Smooth muscle cell (in vitro differentiated cells): Measurements from ENCODE around the gene ARHGAP6. TPM values are rescaled to one million over a fixed set of nuclear protein-coding genes. Genes with fewer than 3 reads are reported as not detected.

Experiments used
- DNase-seq: peaks from one replicate; lab custom pipeline; 2025; ENCODE audit not compliant: unreplicated experiment; lab: John Stamatoyannopoulos, UW
- H2AFZ ChIP-seq: fragments of 200-600 bp; sonication (generic); 2 replicates; pipeline ENCODE4 v1.6.0; 2016; ENCODE audit warnings: antibody characterized with exemption, low read depth, mild to moderate bottlenecking
- H3F3A ChIP-seq: fragments of 200-600 bp; sonication (generic); 2 replicates; pipeline ENCODE4 v1.6.0; 2017; ENCODE audit warnings: antibody characterized with exemption, low read depth
- H3K27ac ChIP-seq: fragments of 200-600 bp; sonication (generic); 2 replicates; pipeline ENCODE4 v1.5.1; 2016; ENCODE audit warnings: low read depth, mild to moderate bottlenecking
- H3K27me3 ChIP-seq: fragments of 200-600 bp; sonication (generic); 2 replicates; pipeline ENCODE4 v1.6.1; 2016; ENCODE audit warnings: low read depth, mild to moderate bottlenecking
- H3K36me3 ChIP-seq: fragments of 200-600 bp; sonication (generic); 2 replicates; pipeline ENCODE4 v1.5.1; 2016; ENCODE audit warnings: low read depth
- H3K4me1 ChIP-seq: fragments of 200-600 bp; sonication (generic); 2 replicates; pipeline ENCODE4 v1.5.1; 2016; ENCODE audit warnings: low read depth
- H3K4me2 ChIP-seq: fragments of 200-600 bp; sonication (generic); 2 replicates; pipeline ENCODE4 v1.6.0; 2016; ENCODE audit warnings: mild to moderate bottlenecking
- H3K4me3 ChIP-seq: fragments of 200-600 bp; sonication (generic); 2 replicates; pipeline ENCODE4 v1.5.1; 2016; ENCODE audit warnings: mild to moderate bottlenecking
- H3K79me2 ChIP-seq: fragments of 200-600 bp; sonication (generic); 2 replicates; pipeline ENCODE4 v1.6.0; 2016; ENCODE audit warnings: low read depth, mild to moderate bottlenecking
- H3K9ac ChIP-seq: fragments of 200-600 bp; sonication (generic); 2 replicates; pipeline ENCODE4 v1.6.0; 2016; ENCODE audit warnings: low read depth
- H3K9me3 ChIP-seq: fragments of 200-600 bp; sonication (generic); replicated peaks from 2 replicates; pipeline ENCODE4 v1.5.1; 2016; ENCODE audit warnings: low read depth
- H4K20me1 ChIP-seq: fragments of 200-600 bp; sonication (generic); 2 replicates; pipeline ENCODE4 v1.6.0; 2016; ENCODE audit warnings: low read depth
- WGBS: methylation state at CpG from one replicate; pipeline ENCODE4 v1.1.7; 2016; ENCODE audit warnings: low lambda C conversion rate; 5-methylcytosine and 5-hydroxymethylcytosine counted together
- polyA plus RNA-seq: library from polyadenylated mRNA; unstranded; fragments of >200 nt; fragmentation: Nextera tagmentation; extraction: Ambion mirVana; gene quantifications from 2 replicates; pipeline ENCODE4 v1.2.1, GENCODE V29; 2016
- total RNA-seq: library from RNA; depleted of rRNA; stranded (reverse); fragments of >200 nt; gene quantifications from 2 replicates; pipeline ENCODE4 v1.2.3, GENCODE V29; 2014
- TF ChIP-seq, protein P1 (sequence below): fragments of 200-600 bp; sonication (generic); IDR thresholded peaks from 2 replicates; pipeline ENCODE4 v1.5.1; 2017; ENCODE audit warnings: borderline replicate concordance, mild to moderate bottlenecking, antibody characterized with exemption; ENCODE audit not compliant: insufficient read depth, poor library complexity, severe bottlenecking

The ARHGAP6 gene
- total and polyA plus RNA-seq, 2 experiments from 2014 or later = 0.55 to 0.90 TPM

DNA sequence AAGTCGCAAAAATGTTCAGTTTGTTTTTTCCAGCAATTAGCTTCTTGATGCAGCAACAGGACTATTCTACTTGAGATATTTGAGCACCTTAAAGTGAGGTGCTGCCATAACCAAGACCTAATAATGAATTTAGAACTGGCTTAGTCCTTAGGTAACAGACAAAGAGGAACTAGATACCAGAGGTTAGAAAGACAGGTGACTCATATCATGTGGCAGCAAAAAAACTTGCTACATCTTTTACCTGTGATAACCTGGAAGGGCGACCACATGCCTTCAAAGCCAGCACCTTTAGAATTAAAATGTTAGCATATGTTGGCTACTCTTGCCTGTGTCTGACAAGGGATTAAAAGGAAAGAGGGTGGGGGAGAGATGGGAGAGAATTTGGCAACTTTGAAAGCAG, 90.4 kb downstream of the ARHGAP6 start:
- TF ChIP-seq, protein P1, sequence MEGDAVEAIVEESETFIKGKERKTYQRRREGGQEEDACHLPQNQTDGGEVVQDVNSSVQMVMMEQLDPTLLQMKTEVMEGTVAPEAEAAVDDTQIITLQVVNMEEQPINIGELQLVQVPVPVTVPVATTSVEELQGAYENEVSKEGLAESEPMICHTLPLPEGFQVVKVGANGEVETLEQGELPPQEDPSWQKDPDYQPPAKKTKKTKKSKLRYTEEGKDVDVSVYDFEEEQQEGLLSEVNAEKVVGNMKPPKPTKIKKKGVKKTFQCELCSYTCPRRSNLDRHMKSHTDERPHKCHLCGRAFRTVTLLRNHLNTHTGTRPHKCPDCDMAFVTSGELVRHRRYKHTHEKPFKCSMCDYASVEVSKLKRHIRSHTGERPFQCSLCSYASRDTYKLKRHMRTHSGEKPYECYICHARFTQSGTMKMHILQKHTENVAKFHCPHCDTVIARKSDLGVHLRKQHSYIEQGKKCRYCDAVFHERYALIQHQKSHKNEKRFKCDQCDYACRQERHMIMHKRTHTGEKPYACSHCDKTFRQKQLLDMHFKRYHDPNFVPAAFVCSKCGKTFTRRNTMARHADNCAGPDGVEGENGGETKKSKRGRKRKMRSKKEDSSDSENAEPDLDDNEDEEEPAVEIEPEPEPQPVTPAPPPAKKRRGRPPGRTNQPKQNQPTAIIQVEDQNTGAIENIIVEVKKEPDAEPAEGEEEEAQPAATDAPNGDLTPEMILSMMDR = no peak
- no peak overlapping the region for H3K27ac ChIP-seq
- no peaks in the 10 kb centered on the region for H3K79me2 ChIP-seq
- no peak overlapping the region for H2AFZ ChIP-seq
- no peaks in the 10 kb centered on the region for H3K4me1 ChIP-seq
- H3K4me2 ChIP-seq = no peak overlapping the region
- peaks cover 3% of the 10 kb centered on the region for H3K9me3 ChIP-seq
- H4K20me1 ChIP-seq = no peaks in the 10 kb centered on the region
- no peaks in the 10 kb centered on the region for H3K36me3 ChIP-seq
- H3K4me3 ChIP-seq = no peak overlapping the region
- H3K9ac ChIP-seq = no peak overlapping the region
- H3K27me3 ChIP-seq = no peaks in the 10 kb centered on the region
- DNase-seq = no peak
- 66% methylated on average over 2 of the region's 2 CpGs for WGBS
- H3F3A ChIP-seq = no peaks in the 10 kb centered on the region

DNA sequence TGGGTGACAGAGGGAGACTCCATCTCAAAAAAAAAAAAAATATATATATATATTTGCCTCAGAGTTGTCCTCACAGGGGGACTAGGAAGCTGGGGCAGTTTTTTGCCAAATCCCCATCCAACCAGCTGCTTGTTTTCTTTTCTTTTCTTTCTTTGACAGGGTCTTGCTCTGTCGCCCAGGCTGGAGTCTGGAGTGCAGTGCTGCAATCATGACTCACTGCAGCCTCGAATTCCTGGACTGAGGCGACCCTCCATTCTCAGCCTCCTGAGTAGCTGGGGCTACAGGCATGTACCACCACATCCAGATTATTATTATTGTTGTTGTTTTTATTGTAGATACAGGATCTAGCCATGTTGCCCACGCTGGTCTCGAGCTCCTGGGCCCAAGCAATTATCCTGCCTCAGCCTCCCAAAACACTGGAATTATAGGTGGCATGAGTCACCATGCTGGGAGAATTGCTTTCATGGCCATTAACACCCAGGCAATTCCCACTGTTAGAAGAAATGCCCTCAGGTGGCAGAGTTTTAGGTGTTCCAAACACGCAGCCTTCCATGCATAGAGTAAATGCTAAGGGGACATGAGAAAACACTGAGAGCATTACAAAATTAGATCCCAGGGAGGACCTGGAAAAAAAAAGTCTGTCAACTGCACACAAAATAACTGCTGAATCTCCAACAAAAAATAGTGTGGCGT, 98.0 kb downstream of the ARHGAP6 start:
- no peaks in the 10 kb centered on the region for H3K27me3 ChIP-seq
- TF ChIP-seq, protein P1 = no peak
- H4K20me1 ChIP-seq = no peaks in the 10 kb centered on the region
- WGBS = 62% methylated on average over 7 of the region's 7 CpGs
- H3K27ac ChIP-seq = no peak overlapping the region
- H2AFZ ChIP-seq = no peak overlapping the region
- H3K9me3 ChIP-seq = no peaks in the 10 kb centered on the region
- H3K4me2 ChIP-seq = no peak overlapping the region
- no peak overlapping the region for H3K9ac ChIP-seq
- no peak overlapping the region for H3K4me3 ChIP-seq
- H3F3A ChIP-seq = no peaks in the 10 kb centered on the region
- no peaks in the 10 kb centered on the region for H3K4me1 ChIP-seq
- no peaks in the 10 kb centered on the region for H3K36me3 ChIP-seq
- H3K79me2 ChIP-seq = no peaks in the 10 kb centered on the region
- DNase-seq = no peak

DNA sequence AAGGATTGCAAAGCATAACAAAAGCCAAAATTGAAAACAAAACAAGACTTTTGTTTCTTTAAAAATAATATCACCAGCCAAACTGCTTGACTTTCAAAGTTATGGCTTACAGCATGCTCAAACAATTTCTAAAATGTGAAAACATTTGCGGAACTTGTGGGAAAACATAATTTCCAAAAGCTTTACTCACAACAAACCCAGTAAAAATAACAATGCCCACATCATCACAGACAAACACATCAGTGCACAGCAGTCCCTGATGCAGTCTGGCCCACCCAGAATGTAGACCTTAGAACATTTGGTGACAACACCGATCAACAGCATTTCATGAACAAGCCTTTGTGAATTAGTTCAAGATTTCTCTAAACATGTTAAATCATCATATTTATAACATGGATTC, 98.9 kb downstream of the ARHGAP6 start:
- Histone ChIP-seq H3K4me2 (no peak overlapping the region), H4K20me1 (no peaks in the 10 kb centered on the region), H2AFZ (no peak overlapping the region), H3K4me3 (no peak overlapping the region), H3K9me3 (no peaks in the 10 kb centered on the region), H3K27me3 (no peaks in the 10 kb centered on the region), H3K27ac (no peak overlapping the region), H3K9ac (no peak overlapping the region), H3K36me3 (no peaks in the 10 kb centered on the region), H3K79me2 (no peaks in the 10 kb centered on the region), H3F3A (no peaks in the 10 kb centered on the region), H3K4me1 (no peaks in the 10 kb centered on the region)
- DNase-seq = no peak
- TF ChIP-seq, protein P1 = no peak
- WGBS = 94% methylated on average over 2 of the region's 2 CpGs

DNA sequence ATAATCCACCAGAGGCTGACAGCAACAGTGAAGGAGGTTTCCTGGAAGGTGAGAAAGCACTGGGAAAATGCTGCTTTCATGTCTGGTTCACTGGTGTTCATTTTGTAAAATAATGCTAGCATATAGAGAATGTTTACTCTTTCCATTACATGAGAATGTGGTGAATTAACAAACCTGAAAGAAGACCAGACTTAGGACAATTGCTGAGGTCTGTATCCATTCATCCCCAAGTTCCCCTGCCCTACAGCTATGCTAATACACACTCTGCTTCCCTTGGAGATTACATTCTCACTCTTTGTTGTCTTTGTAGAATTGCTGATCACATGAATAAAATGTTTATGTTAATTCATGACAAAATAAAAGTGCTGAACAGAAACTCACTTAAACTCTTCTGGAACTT, 99.5 kb downstream of the ARHGAP6 start:
- no peaks in the 10 kb centered on the region for H3K9me3 ChIP-seq
- no peaks in the 10 kb centered on the region for H3K4me1 ChIP-seq
- H3F3A ChIP-seq = no peaks in the 10 kb centered on the region
- H4K20me1 ChIP-seq = no peaks in the 10 kb centered on the region
- no peak overlapping the region for H2AFZ ChIP-seq
- H3K27ac ChIP-seq = no peak overlapping the region
- no peaks in the 10 kb centered on the region for H3K36me3 ChIP-seq
- H3K4me2 ChIP-seq = no peak overlapping the region
- H3K9ac ChIP-seq = no peak overlapping the region
- H3K79me2 ChIP-seq = no peaks in the 10 kb centered on the region
- no peaks in the 10 kb centered on the region for H3K27me3 ChIP-seq
- TF ChIP-seq, protein P1 = no peak
- no peak for DNase-seq
- H3K4me3 ChIP-seq = no peak overlapping the region
